GM12874 (cell line): ENCODE data around the gene HILPDA.

Experiments used
- TF ChIP-seq, protein P1 (sequence below): IDR thresholded peaks from 2 replicates; pipeline ENCODE4 v1.5.1; 2011; ENCODE audit warnings: low read depth, mild to moderate bottlenecking, control low read depth, low read length, moderate library complexity; ENCODE audit not compliant: insufficient read depth

Gene HILPDA

GRCh38 chr7:128450409-128450808 is 5.3 kb upstream of the HILPDA start:
- TF ChIP-seq, protein P1, sequence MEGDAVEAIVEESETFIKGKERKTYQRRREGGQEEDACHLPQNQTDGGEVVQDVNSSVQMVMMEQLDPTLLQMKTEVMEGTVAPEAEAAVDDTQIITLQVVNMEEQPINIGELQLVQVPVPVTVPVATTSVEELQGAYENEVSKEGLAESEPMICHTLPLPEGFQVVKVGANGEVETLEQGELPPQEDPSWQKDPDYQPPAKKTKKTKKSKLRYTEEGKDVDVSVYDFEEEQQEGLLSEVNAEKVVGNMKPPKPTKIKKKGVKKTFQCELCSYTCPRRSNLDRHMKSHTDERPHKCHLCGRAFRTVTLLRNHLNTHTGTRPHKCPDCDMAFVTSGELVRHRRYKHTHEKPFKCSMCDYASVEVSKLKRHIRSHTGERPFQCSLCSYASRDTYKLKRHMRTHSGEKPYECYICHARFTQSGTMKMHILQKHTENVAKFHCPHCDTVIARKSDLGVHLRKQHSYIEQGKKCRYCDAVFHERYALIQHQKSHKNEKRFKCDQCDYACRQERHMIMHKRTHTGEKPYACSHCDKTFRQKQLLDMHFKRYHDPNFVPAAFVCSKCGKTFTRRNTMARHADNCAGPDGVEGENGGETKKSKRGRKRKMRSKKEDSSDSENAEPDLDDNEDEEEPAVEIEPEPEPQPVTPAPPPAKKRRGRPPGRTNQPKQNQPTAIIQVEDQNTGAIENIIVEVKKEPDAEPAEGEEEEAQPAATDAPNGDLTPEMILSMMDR: no peak

DNA sequence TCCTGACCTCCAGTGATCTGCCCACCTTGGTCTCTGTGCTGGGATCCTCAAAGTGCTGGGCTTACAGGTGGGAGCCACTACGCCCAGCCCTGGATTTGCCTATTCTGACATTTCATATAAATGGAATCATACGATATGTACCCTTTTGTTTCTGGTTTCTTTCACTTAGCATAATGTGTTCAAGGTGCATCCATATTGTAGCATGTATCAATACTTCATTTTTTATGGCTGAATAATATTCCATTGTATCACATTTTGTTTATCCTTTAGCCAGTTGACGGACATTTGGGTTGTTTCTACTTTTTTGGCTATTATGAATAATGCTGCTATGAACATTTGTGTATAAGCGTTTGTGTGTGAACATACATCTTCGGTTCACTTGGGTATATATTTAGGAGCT is 4.8 kb upstream of the HILPDA start:
- TF ChIP-seq, protein P1: no peak

DNA sequence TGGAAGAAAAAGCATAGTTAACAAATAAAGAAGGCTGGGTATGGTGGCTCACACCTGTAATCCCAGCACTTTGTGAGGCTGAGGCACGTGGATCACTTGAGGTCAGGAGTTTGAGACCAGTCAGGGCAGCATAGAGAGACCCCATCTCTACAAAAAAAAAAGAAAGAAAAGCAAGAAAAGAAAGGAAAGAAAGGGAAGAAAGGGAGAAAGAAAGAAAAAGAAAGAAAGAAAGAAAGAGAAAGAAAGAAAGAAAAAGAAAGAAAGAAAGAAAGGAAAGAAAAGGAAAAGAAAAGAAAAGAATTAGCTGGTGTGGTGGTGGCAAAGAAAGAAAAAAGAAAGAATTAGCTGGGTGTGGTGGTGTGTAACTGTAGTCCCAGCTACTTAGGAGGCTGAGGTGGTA is 3.1 kb upstream of the HILPDA start:
- TF ChIP-seq, protein P1: no peak

DNA sequence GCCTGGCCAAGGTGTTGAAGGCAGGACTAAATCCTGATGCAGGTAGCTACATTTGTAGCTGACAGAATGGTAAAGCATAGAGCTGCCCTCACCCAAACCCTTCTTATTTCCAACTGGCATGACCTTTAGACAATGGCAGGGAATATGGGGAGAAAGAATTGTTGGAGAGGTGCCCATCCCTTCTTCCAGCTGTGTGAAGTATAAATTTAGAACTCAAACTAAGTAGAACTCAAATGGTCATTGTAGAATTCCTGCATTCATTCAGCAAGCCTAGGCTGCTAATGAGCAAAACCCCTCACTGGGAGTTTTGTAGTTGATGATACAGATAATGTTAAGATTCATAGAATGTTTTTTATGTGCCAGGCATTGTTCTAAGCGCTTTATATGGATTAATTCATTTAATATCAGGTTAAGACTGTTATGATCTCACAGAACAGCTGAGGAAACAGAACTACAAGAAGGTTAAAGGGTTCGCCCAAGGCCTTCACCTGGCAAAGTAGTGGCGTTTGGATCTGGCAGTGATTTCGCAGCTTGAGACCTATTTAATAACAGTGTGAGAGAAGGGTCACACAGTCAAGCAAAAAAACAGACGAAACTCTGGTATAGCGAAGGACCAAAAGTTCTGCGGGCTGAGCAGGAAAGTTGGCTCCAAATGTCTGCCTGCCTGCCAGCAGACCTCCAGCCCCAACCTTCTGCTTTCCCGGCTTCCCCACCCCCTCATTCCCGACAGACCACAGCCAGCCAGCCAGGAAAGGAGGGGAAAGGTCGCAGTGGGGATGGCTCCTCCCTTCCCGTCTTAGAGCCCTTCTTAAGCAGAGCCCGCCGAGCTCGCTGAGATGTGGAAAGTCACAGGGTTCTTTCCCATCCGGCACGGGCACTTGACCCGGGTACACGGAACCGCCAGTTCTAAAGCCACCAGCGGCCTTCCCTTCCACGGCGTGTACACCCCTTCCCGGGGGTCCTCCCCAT is 1.6 kb upstream of the HILPDA start:
- TF ChIP-seq, protein P1: no peak

- TF ChIP-seq, protein P1: no peak
Observed at GRCh38 chr7:128454808-128455542, 703 bp upstream of the HILPDA start.

DNA sequence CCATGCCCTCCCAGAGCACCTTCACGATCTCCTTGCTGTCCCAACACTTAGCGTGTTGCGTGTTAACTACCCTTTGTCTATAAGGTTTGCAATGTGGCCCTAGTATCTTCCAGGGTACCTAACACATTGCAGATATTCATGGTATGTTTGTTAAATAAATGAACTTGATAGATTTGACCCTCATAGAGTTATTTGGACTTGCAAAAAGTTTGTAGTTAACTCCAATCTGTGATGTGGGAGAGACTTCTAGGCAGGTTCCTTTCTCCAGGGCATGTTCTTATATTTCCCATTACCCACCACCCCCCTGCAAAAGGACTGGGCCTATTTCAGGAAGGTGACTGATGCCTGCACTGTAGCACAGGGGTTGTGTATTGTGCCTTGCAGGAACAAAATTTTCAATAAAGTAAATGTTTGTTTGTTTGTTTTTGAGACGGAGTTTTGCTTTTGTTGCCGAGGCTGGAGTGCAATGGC is 612 bp downstream of the HILPDA start:
- TF ChIP-seq, protein P1: no peak

GRCh38 chr7:128458956-128459355 is 3.3 kb downstream of the HILPDA start:
- TF ChIP-seq, protein P1: no peak
